H9 (cell line): ENCODE data around the gene CHCHD6. TPM values are rescaled to one million over a fixed set of nuclear protein-coding genes. Genes with fewer than 3 reads are reported as not detected.
A peak's percentile ranks its signal among the peaks of the same experiment; 100 is the strongest.

Experiments used
- DNase-seq: peaks from one replicate; pipeline ENCODE4 v3.0.0-alpha.2; 2017
- H2AFZ ChIP-seq: one replicate; pipeline ENCODE4 v1.6.1; 2013; ENCODE audit warnings: mild to moderate bottlenecking, low read length, control low read depth, moderate library complexity
- H2AK5ac ChIP-seq: 2 replicates; pipeline ENCODE4 v1.6.1; 2013; ENCODE audit warnings: low read length, control low read depth, mixed read lengths; ENCODE audit not compliant: insufficient read length
- H2BK120ac ChIP-seq: one replicate; pipeline ENCODE4 v1.6.1; 2013; ENCODE audit warnings: low read depth, mild to moderate bottlenecking, low read length, control low read depth, inconsistent platforms; ENCODE audit not compliant: poor library complexity, severe bottlenecking
- H2BK12ac ChIP-seq: 2 replicates; pipeline ENCODE4 v1.6.1; 2013; ENCODE audit warnings: low read length, control low read depth, mixed read lengths, low read depth; ENCODE audit not compliant: insufficient read length
- H2BK15ac ChIP-seq: 2 replicates; pipeline ENCODE4 v1.6.1; 2013; ENCODE audit warnings: low read depth, low read length, control low read depth
- H2BK20ac ChIP-seq: one replicate; pipeline ENCODE4 v1.6.1; 2013; ENCODE audit warnings: low read depth, mild to moderate bottlenecking, low read length, control low read depth, inconsistent platforms; ENCODE audit not compliant: poor library complexity, severe bottlenecking
- H2BK5ac ChIP-seq: 2 replicates; pipeline ENCODE4 v1.6.1; 2013; ENCODE audit warnings: low read length, control low read depth, mixed read lengths; ENCODE audit not compliant: insufficient read length
- H3K14ac ChIP-seq: 2 replicates; pipeline ENCODE4 v1.6.1; 2013; ENCODE audit warnings: low read length, control low read depth; ENCODE audit not compliant: insufficient read depth
- H3K18ac ChIP-seq: 2 replicates; pipeline ENCODE4 v1.6.1; 2013; ENCODE audit warnings: low read depth, mild to moderate bottlenecking, mixed read lengths, low read length, control low read depth; ENCODE audit not compliant: insufficient read length
- H3K23ac ChIP-seq: 2 replicates; pipeline ENCODE4 v1.6.1; 2013; ENCODE audit warnings: low read length, control low read depth, mixed read lengths, low read depth; ENCODE audit not compliant: insufficient read length
- H3K23me2 ChIP-seq: 2 replicates; pipeline ENCODE4 v1.6.1; 2013; ENCODE audit warnings: low read depth, mild to moderate bottlenecking, mixed read lengths, low read length, control low read depth; ENCODE audit not compliant: insufficient read length, poor library complexity, severe bottlenecking
- H3K27ac ChIP-seq: 2 replicates; pipeline ENCODE4 v1.5.1; 2013; ENCODE audit warnings: low read length, control low read depth, mixed read lengths, low read depth; ENCODE audit not compliant: insufficient read length
- H3K27me3 ChIP-seq: 2 replicates; pipeline ENCODE4 v1.6.1; 2013; ENCODE audit warnings: low read length, control low read depth, inconsistent platforms; ENCODE audit not compliant: insufficient read depth
- H3K4ac ChIP-seq: 2 replicates; pipeline ENCODE4 v1.6.1; 2013; ENCODE audit warnings: low read depth, mild to moderate bottlenecking, control low read depth, inconsistent platforms, low read length, moderate library complexity
- H3K4me1 ChIP-seq: 2 replicates; pipeline ENCODE4 v1.6.1; 2013; ENCODE audit warnings: low read length, control low read depth, inconsistent platforms; ENCODE audit not compliant: insufficient read depth
- H3K4me2 ChIP-seq: 2 replicates; pipeline ENCODE4 v1.6.1; 2013; ENCODE audit warnings: low read length, control low read depth, mixed read lengths; ENCODE audit not compliant: insufficient read length, insufficient read depth
- H3K56ac ChIP-seq: 2 replicates; pipeline ENCODE4 v1.6.1; 2013; ENCODE audit warnings: low read depth, mild to moderate bottlenecking, mixed read lengths, low read length, control low read depth; ENCODE audit not compliant: insufficient read length
- H3K79me1 ChIP-seq: 2 replicates; pipeline ENCODE4 v1.6.1; 2013; ENCODE audit warnings: low read depth, mild to moderate bottlenecking, moderate library complexity, low read length, control low read depth, inconsistent platforms; ENCODE audit not compliant: insufficient read depth, poor library complexity, severe bottlenecking
- H3K79me2 ChIP-seq: 2 replicates; pipeline ENCODE4 v1.6.1; 2013; ENCODE audit warnings: low read length, control low read depth, inconsistent platforms; ENCODE audit not compliant: insufficient read depth
- H3K9ac ChIP-seq: 2 replicates; pipeline ENCODE4 v1.6.1; 2013; ENCODE audit warnings: low read length, control low read depth, mixed read lengths; ENCODE audit not compliant: insufficient read length; ENCODE audit errors: extremely low read depth
- H3K9me3 ChIP-seq: one replicate; pipeline ENCODE4 v1.6.1; 2013; ENCODE audit warnings: low read depth, low read length, inconsistent platforms; ENCODE audit not compliant: control insufficient read depth
- H3T11ph ChIP-seq: one replicate; pipeline ENCODE4 v1.6.1; 2013; ENCODE audit warnings: mild to moderate bottlenecking, low read length, control low read depth, inconsistent platforms
- H4K20me1 ChIP-seq: one replicate; pipeline ENCODE4 v1.6.1; 2013; ENCODE audit not compliant: control insufficient read depth, insufficient read length, insufficient read depth
- H4K5ac ChIP-seq: 2 replicates; pipeline ENCODE4 v1.6.1; 2013; ENCODE audit warnings: low read depth, mild to moderate bottlenecking, mixed read lengths, low read length, control low read depth; ENCODE audit not compliant: insufficient read length
- H4K8ac ChIP-seq: replicated peaks from 2 replicates; pipeline ENCODE4 v1.6.1; 2013; ENCODE audit warnings: low read length, control low read depth, mixed read lengths, low read depth; ENCODE audit not compliant: insufficient read length
- H4K91ac ChIP-seq: 2 replicates; pipeline ENCODE4 v1.6.1; 2013; ENCODE audit warnings: low read depth, mild to moderate bottlenecking, moderate library complexity, mixed read lengths, low read length, control low read depth; ENCODE audit not compliant: insufficient read length
- H3K27ac Mint-ChIP-seq, 3 experiments: 2 replicates in 2 of 3; 3 replicates in 1 of 3; pipeline ENCODE4 v1.8.0; 2020 to 2021; ENCODE audit warnings: mixed read lengths in 3 of 3, mild to moderate bottlenecking in 1 of 3, moderate library complexity in 1 of 3
- H3K27me3 Mint-ChIP-seq: 2 replicates; pipeline ENCODE4 v1.8.0; 2021; ENCODE audit warnings: low read depth, mild to moderate bottlenecking, moderate library complexity, mixed read lengths
- H3K36me3 Mint-ChIP-seq, 3 experiments: 2 replicates in 2 of 3; 3 replicates in 1 of 3; pipeline ENCODE4 v1.8.0; 2020 to 2021; ENCODE audit warnings: low read depth in 3 of 3, mixed read lengths in 3 of 3; ENCODE audit not compliant: insufficient read depth in 1 of 3
- H3K4me1 Mint-ChIP-seq, 2 experiments: 2 replicates each; pipeline ENCODE4 v1.8.0; 2020; ENCODE audit warnings: mixed read lengths in 2 of 2
- H3K4me3 Mint-ChIP-seq, 2 experiments: 2 replicates in 1 of 2; 3 replicates in 1 of 2; pipeline ENCODE4 v1.8.0; 2020 to 2021; ENCODE audit warnings: mild to moderate bottlenecking in 2 of 2, mixed read lengths in 2 of 2, moderate library complexity in 1 of 2
- H3K9me3 Mint-ChIP-seq, 2 experiments: 2 replicates in 1 of 2; 3 replicates in 1 of 2; pipeline ENCODE4 v1.8.0; 2020; ENCODE audit warnings: mild to moderate bottlenecking in 2 of 2, mixed read lengths in 2 of 2, moderate library complexity in 1 of 2
- CTCF ChIP-seq: fragments of 200-600 bp; sonication (generic); conservative IDR thresholded peaks from 3 replicates; pipeline ENCODE4 v1.8.0; 2021; ENCODE audit warnings: antibody characterized with exemption, mild to moderate bottlenecking
- WGBS: extraction: QIAGEN DNeasy Blood & Tissue Kit; methylation state at CpG from one replicate; pipeline ENCODE4 v1.1.7; 2013; ENCODE audit warnings: missing lambda C conversion rate, low lambda C conversion rate, mixed read lengths; ENCODE audit not compliant: insufficient read length; ENCODE audit errors: extremely low coverage; 5-methylcytosine and 5-hydroxymethylcytosine counted together
- total RNA-seq: library from RNA; stranded (reverse); gene quantifications from 2 replicates; pipeline ENCODE4 v1.2.1, GENCODE V29; 2021

The CHCHD6 gene
- total RNA-seq, 1 experiment from 2014 or later, result 34.2 TPM

- no peak overlapping the region for H3K27ac Mint-ChIP-seq
- H3K27me3 Mint-ChIP-seq, result peaks cover 15% of the 10 kb centered on the region
- no peaks in the 10 kb centered on the region for H3K36me3 Mint-ChIP-seq
- Histone ChIP-seq H2BK12ac (no peak overlapping the region), H3K4me2 (no peak overlapping the region), H2AK5ac (no peak overlapping the region), H2BK120ac (no peak overlapping the region), H4K5ac (no peak overlapping the region), H2AFZ (no peak overlapping the region), H3K4me1 (no peaks in the 10 kb centered on the region), H3K23me2 (no peaks in the 10 kb centered on the region), H2BK5ac (no peak overlapping the region), H2BK15ac (no peak overlapping the region), H3K9me3 (no peaks in the 10 kb centered on the region), H3K18ac (no peak overlapping the region), H4K20me1 (no peaks in the 10 kb centered on the region), H3K14ac (no peak overlapping the region; the same call in 1 of the 2 replicates), H3K79me2 (no peaks in the 10 kb centered on the region), H3K27me3 (no peaks in the 10 kb centered on the region), H3K27ac (no peak overlapping the region), H3K9ac (no peak overlapping the region), H4K8ac (no peak overlapping the region), H2BK20ac (no peak overlapping the region), H3K4ac (no peak overlapping the region), H3K23ac (no peak overlapping the region), H3K79me1 (no peaks in the 10 kb centered on the region), H3K56ac (no peak overlapping the region), H4K91ac (no peak overlapping the region), H3T11ph (no peak overlapping the region)
- peak; percentile 17 for DNase-seq
- no peak overlapping the region for H3K4me3 Mint-ChIP-seq
- no CpG with 5 or more reads among the region's 6 CpGs for WGBS
- peaks cover 6% of the 10 kb centered on the region in 2 experiments; a peak in 4 of 5 replicates for H3K9me3 Mint-ChIP-seq
- no peak for TF ChIP-seq CTCF
- H3K4me1 Mint-ChIP-seq, result peaks cover 0 to 3% of the 10 kb centered on the region in 2 experiments; a peak in 1 of 4 replicates
Measured at GRCh38 chr3:126672741-126673140, 31.3 kb upstream of the CHCHD6 start.
